ENCODE results near the gene TERC. TPM values are rescaled to one million over a fixed set of nuclear protein-coding genes. Genes with fewer than 3 reads are reported as not detected.

TERC gene
- total RNA-seq, 1 experiment from 2014 or later, result 47.0 TPM

GRCh38 chr3:169769287-169770181, 4.7 kb upstream of the TERC start, which contains the start of gene ACTRT3:
TSS of gene ACTRT3 (minus strand) at chr3:169769561. CDS start at chr3:169769520, 41 bp downstream.
- ATAC-seq (peak; percentile 16), DNase-seq (ENCODE audit: low read depth, low spot score) (peak; percentile 35)
- RAD21 ChIA-PET (ENCODE audit: low non-redundant PET in 1 of 2, low total read pairs in 2 of 2, uncharacterized antibody in 2 of 2, unreplicated experiment in 2 of 2), result interaction anchor here in 1 of 2 experiments (0.6 kb wide), 1 partner anchor 71 kb away, joined by 3 read pairs; no protein-coding TSS in a partner anchor
- POLR2A ChIA-PET, result interaction anchor here (1.5 kb wide), 1 partner anchor 1100 kb away, joined by 4 read pairs; the partner anchor contains the start of gene RPL22L1
- H3K9me3 ChIP-seq (ENCODE audit: control insufficient read depth in 1 of 2, insufficient read depth in 1 of 2, low read depth in 1 of 2, low read length in 2 of 2), result no peaks in the 10 kb centered on the region
- no peaks in the 10 kb centered on the region for H4K20me1 ChIP-seq (ENCODE audit: insufficient read depth)
- intact Hi-C loops (cut with micrococcal nuclease), result loop anchor here (10.0 kb wide), 1 partner anchor 415 kb away; the partner anchor contains the start of gene PHC3
- peaks cover 19% of the 10 kb centered on the region for H3K79me2 ChIP-seq (ENCODE audit: insufficient read depth, low read length)
- peak within 1 kb of the TSS; percentile 70 for H2AFZ ChIP-seq (ENCODE audit: low read depth, low read length, poor library complexity, severe bottlenecking)
- peak within 1 kb of the TSS; percentile 78 for H3K27ac ChIP-seq (ENCODE audit: low read depth, low read length)
- H3K4me2 ChIP-seq (ENCODE audit: low read length), result peak within 1 kb of the TSS; percentile 72
- CTCF ChIA-PET, result interaction anchor here (0.6 to 0.8 kb wide), 2 partner anchors 165 to 641 kb away, joined by 3 read pairs; no protein-coding TSS in a partner anchor
- no peaks in the 10 kb centered on the region for H3K9me2 ChIP-seq (ENCODE audit: insufficient read depth)
- peak within 1 kb of the TSS; percentile 64 for H3K9ac ChIP-seq (ENCODE audit: low read length)
- no TSS peak for BruUV-seq (replicated peaks)
- TF ChIP-seq JUND (IDR thresholded peaks at IDR 0.05) (no peak), TCF7L2 (IDR thresholded peaks at IDR 0.05; ENCODE audit: borderline replicate concordance, extremely low read depth, insufficient read depth, insufficient read length) (peak; percentile 11), POLR2AphosphoS5 (IDR thresholded peaks at IDR 0.05; ENCODE audit: low read depth, low read length) (peak; percentile 52), ZFX (IDR thresholded peaks at IDR 0.05) (peak; percentile 56; the same call in 1 of the 2 replicates)
- H3K36me3 ChIP-seq (ENCODE audit: control insufficient read depth in 1 of 2, insufficient read depth in 2 of 2, low read length in 2 of 2), result peaks cover 0 to under 1% of the 10 kb centered on the region in 2 experiments; a peak in 1 of 4 replicates
- H3K27me3 ChIP-seq (ENCODE audit: insufficient read depth, low read length), result no peaks in the 10 kb centered on the region
- H3K4me1 ChIP-seq (ENCODE audit: control insufficient read depth in 1 of 2, insufficient read depth in 2 of 2, low read length in 2 of 2), result peaks cover 3 to 20% of the 10 kb centered on the region in 2 experiments; a peak in 1 of 4 replicates
- peak within 1 kb of the TSS; percentile 51 to 56 for H3K4me3 ChIP-seq (replicated peaks in 1 of 2; ENCODE audit: low read depth in 1 of 2, low read length in 2 of 2)

GRCh38 chr3:169764312-169764881, 463 bp downstream of the TERC start:
- intact Hi-C loops (cut with micrococcal nuclease), result loop anchor here (1.0 to 10.0 kb wide), 6 partner anchors 8 to 648 kb away; partner anchors contain the start of genes PHC3 and SEC62
- POLR2A ChIA-PET, result interaction anchor here (0.9 to 1.9 kb wide), 3 partner anchors 9 to 274 kb away, joined by 3 to 10 read pairs (median 3); partner anchors contain the start of genes GPR160 and MYNN

More at GRCh38 chr3:169764312-169764881, 463 bp downstream of the TERC start:
- Histone ChIP-seq H3K27me3 (ENCODE audit: insufficient read depth, low read length) (no peaks in the 10 kb centered on the region), H3K27ac (ENCODE audit: low read depth, low read length) (peak overlapping the region; percentile 98), H3K79me2 (ENCODE audit: insufficient read depth, low read length) (peaks cover 9% of the 10 kb centered on the region), H3K9me2 (ENCODE audit: insufficient read depth) (no peaks in the 10 kb centered on the region), H4K20me1 (ENCODE audit: insufficient read depth) (no peaks in the 10 kb centered on the region), H3K4me1 (ENCODE audit: control insufficient read depth in 1 of 2, insufficient read depth in 2 of 2, low read length in 2 of 2) (peaks cover 7 to 18% of the 10 kb centered on the region in 2 experiments; a peak in 3 of 4 replicates), H2AFZ (ENCODE audit: low read depth, low read length, poor library complexity, severe bottlenecking) (no peak overlapping the region), H3K4me3 (replicated peaks in 1 of 2; ENCODE audit: low read depth in 1 of 2, low read length in 2 of 2) (peak overlapping the region; percentile 66 to 97), H3K9me3 (ENCODE audit: control insufficient read depth in 1 of 2, insufficient read depth in 1 of 2, low read depth in 1 of 2, low read length in 2 of 2) (no peaks in the 10 kb centered on the region), H3K9ac (ENCODE audit: low read length) (peak overlapping the region; percentile 98), H3K4me2 (ENCODE audit: low read length) (peak overlapping the region; percentile 96), H3K36me3 (ENCODE audit: control insufficient read depth in 1 of 2, insufficient read depth in 2 of 2, low read length in 2 of 2) (no peaks in the 10 kb centered on the region)
- ChIA-PET CTCF (interaction anchor here (1.2 kb wide), 1 partner anchor 97 kb away, joined by 3 read pairs; no protein-coding TSS in a partner anchor), RAD21 (ENCODE audit: low non-redundant PET in 1 of 2, low total read pairs in 2 of 2, uncharacterized antibody in 2 of 2, unreplicated experiment in 2 of 2) (no interaction called here)
- peak; percentile 58 for TF ChIP-seq POLR2AphosphoS5 (IDR thresholded peaks at IDR 0.05; ENCODE audit: low read depth, low read length)
- peak; percentile 94 for TF ChIP-seq ZFX (IDR thresholded peaks at IDR 0.05)
- no peak for TF ChIP-seq ZBTB33 (IDR thresholded peaks at IDR 0.05; ENCODE audit: extremely low read depth, insufficient replicate concordance, low read length)
- BruUV-seq (replicated peaks), result TSS peak; percentile 96
- DNase-seq (ENCODE audit: low read depth, low spot score) (no peak), ATAC-seq (peak; percentile 34)
